Ishikawa (cell line): ENCODE results near the gene SLC44A1.

Experiments
- EP300 ChIP-seq: IDR thresholded peaks from 2 replicates; pipeline ENCODE4 v1.6.1; 2012; ENCODE audit warnings: borderline replicate concordance
- FOXM1 ChIP-seq: IDR thresholded peaks from 2 replicates; pipeline ENCODE4 v1.6.1; 2012; ENCODE audit warnings: low read depth, borderline replicate concordance
- NFIC ChIP-seq: IDR thresholded peaks from 2 replicates; pipeline ENCODE4 v1.6.1; 2012
- REST ChIP-seq: IDR thresholded peaks from 2 replicates; pipeline ENCODE4 v1.6.1; 2012; ENCODE audit warnings: low read depth, mild to moderate bottlenecking
- TF ChIP-seq, protein P1 (sequence below): IDR thresholded peaks from 2 replicates; pipeline ENCODE4 v1.6.1; 2012
- TF ChIP-seq, protein P2 (sequence below): IDR thresholded peaks from 2 replicates; pipeline ENCODE4 v1.6.1; 2012

DNA sequence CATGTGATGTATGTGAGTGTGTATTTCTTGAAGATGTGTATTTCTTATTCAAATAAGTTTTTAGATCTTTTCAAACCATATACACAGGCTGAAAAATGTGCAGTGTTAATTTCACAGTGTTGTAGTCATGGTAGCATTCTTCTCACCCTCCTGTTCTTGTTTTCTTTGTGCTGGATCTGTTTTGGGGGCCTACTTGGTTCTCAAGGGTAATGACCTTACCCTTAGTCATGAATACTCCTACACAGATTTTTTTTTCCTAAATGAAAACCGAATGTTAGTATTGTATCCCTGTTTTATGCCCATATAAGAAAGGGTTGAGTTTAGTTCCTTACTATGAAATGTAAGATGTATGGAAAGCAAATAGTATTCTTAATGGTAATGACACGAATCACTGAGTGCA is 88.0 kb downstream of the SLC44A1 start:
- TF ChIP-seq FOXM1 (no peak), EP300 (no peak), REST (no peak), NFIC (no peak)
- TF ChIP-seq, protein P1, sequence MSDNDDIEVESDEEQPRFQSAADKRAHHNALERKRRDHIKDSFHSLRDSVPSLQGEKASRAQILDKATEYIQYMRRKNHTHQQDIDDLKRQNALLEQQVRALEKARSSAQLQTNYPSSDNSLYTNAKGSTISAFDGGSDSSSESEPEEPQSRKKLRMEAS, result no peak
- TF ChIP-seq, protein P2, sequence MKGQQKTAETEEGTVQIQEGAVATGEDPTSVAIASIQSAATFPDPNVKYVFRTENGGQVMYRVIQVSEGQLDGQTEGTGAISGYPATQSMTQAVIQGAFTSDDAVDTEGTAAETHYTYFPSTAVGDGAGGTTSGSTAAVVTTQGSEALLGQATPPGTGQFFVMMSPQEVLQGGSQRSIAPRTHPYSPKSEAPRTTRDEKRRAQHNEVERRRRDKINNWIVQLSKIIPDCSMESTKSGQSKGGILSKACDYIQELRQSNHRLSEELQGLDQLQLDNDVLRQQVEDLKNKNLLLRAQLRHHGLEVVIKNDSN, result no peak
